CMK (cell line): ENCODE data around the gene CSAD.

ENCODE experiments used
- DNase-seq: peaks from one replicate; pipeline ENCODE4 v3.0.0-alpha.2; 2010; ENCODE audit warnings: low read depth

Gene CSAD

DNA sequence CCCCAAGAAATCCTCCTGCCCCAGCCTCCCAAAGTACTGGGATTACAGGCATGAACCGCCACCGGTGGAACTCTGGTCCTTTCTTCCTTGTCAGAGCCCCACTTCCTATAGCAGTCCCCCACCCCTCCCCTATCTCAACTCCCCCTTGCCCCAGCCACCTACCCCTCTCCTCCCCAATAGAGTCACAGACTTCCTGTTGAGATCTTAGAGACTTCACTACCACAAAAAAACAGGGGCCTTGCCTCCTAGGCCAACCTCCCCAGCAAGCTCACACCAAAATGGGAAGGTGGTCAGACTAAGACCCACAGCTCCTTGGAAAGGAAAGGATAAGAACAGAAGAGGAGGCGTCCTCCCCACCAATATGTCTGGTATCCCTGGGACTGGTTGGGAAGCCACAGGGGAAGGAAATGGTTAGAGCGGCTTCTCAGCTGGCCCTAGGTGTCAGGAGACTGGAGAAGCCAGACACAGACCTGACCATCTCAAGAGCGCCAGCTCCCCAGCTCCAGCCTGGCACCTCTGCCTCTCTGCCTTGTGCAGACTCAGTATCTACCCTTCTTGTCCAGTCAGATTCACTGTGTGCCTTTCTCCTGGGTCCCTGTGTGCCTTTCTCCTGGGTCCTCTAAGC, 17.9 kb upstream of the CSAD start:
- DNase-seq = no peak

DNA sequence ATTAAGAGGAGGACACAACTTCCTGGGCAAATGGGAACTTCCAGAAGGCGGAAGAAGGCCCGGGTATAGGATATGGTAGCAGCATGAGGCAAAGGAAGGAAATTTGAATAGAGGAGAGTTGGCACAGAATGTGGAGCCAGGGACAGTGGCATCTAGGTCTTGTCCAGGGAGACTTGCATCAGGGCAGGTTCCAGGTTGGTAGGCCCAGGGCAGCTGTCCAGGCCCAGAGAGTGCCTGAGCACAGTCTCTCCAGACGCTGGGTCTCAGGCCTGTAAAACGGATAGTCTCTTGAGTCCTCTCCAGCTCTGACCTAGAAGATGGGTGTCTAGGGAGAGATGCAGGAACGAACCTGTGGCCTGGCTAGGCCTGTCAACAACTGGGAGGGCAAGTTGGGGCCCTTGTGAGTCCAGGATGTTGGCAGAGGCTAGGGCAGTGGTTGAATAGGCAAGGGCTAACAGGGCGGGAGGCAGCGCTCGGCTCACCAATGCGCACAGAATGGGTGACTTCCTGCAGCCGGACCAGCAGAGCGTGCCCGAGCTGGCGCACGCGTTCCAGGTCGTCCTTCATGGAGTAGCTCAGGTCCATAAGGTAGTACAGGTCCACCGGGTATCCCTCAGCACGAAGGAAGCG, 16.4 kb upstream of the CSAD start:
- DNase-seq = no peak

DNA sequence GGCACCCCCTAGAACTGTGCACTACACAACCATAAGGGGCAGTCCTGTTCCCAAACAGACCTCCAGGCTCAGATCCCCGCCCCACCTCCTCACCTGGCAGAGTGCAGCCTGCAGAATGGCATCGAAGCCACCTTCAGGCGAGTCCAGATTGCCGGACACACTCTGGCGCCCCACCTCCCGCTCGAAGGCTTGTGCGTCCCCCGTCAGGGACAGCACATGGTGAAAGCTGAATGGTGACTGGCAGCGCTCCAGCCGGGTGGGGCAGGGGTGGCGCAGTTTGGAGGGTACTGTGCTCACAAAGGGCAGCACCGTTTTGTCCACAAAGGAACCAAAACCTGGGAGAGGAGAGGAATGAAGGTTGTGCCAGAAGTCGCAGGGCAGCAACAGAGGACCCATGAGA, 15.8 kb upstream of the CSAD start:
- DNase-seq = no peak

DNA sequence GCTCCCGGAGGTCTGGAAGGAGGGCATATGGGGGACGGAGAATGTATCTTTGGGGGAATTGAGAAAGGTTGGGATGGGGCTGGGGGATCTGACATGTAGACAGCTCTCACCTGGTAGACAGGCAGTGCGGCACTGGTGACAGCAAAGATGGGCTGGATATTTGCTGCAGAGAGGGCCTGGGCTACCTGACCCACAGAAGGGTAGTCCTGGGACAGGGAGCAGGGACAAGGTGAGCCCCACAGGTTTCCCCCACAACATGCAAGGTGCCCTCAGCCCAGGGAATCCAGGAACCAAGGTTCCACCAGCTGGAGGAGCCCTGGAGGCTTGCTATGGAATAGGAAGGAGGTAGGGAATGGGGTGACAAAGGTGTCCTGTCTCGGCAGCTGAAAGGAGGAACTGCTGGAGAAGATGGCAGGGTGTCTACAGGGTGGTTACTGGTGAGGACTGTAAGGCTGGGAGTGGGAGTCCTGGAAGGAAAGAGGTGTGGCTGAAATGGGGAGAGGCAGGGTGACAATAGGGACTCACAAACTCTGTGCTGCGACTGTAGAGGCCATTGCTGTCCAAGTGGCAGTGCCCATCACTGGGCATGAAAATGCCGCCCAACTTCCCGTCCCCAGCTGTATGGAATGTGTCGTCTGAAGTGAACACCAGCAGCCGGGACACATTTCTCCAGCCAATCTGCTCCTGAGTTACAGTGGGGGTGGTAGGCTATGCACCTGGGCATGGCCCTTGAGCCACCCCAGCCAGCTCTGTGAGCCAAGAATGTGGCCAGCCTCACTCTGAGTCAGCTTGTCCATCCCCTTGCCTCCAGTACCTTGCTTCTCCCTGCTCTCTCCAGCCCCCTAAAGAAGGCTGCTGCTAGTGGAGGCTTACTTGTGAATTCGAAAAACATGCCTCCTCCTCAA, 15.0 kb upstream of the CSAD start:
- DNase-seq = no peak

DNA sequence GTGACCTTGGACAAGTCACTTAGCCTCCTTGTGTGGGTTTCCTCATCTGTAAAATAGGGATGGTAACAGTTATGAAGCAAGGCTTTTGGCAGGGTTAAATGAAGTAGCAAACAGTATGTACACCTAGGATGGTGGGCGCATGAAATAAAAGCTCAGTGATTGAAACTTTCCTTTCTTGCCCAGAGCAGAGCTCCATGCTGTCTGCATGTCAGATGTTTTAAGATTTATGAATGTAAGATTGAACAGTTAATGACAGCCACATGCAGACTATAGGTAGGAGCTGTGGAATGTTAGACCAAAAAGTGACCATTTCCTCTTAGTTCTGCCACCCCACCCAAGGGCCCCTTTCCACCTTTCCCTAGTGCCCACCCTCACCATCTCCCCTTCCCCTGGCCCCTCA, 14.2 kb upstream of the CSAD start:
- DNase-seq = no peak

DNA sequence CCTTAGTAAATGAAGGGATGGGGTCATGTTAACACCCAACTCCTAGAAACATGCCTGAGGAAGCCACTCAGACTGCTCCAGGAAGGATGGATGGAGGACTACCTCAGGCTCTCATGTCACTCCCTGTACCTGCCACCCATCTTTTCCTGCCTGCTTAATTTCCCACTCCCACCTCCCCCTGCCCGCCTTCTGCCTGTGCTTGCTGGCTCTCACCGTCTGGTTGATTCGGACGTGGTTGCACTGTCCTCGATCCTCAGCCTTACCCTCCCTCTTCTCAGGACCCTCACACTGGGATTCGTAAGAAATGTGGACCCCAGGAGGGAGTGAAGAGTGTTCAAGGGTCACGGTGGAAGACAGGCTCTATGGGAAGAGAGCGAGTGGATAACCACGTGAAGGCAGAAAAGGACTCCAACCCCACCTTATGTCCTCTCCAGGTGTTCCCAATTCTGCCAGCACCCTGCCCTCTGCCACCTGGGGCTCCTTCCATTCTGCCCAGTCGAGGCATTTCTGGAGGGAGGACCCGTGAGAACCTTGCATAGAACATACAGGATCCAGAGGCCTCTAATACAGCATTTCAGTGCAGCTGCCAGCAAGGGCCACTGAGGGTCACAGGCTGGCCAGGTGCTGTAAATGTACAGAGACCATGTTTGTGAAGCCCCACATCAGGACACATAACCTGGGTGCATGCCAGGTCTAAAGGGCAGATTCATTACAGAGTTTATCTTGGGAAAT, 13.4 kb upstream of the CSAD start:
- DNase-seq = no peak

DNA sequence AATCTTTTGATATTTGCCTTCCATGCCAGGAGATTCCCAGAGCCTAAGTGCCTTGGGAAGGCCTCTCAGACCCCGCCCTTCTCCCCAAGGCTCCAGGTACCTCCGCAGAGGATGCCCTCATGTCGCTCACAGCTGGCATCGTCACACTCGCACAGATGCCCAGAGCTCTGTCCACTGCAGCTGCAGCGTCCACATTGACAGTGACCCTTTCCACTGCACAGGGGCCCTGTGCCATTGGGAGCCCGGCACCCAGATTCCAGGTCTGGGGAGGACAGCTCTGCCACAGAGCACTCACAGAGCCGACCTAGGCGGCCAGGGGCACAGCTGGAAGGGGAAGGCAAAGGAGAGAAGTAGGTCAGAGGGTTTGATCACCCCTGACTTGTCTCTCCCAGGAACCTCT, 12.3 kb upstream of the CSAD start:
- no peak for DNase-seq

DNA sequence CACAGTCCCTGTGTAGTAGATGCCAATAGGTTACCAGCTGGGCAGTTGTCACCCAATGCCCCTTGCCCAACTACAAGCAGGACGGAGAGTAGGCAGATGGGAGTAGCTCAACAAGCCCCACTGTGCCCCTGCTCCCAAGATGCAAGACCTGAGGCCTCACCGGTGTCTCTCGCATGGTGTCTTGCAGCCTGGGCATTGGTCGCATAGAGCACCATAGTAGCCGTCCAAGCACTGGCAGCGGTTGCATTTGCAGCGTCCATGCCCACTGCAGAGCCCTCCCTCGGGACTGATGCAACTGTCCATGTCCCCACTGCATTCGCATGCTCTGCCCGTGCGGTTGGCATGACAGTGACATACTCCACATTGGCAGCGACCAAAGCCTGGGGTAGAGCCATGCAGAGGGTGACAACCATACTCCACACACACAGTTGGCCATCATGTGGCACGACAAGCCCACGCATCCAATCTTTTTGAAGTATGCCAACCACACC, 11.9 kb upstream of the CSAD start:
- DNase-seq = no peak

DNA sequence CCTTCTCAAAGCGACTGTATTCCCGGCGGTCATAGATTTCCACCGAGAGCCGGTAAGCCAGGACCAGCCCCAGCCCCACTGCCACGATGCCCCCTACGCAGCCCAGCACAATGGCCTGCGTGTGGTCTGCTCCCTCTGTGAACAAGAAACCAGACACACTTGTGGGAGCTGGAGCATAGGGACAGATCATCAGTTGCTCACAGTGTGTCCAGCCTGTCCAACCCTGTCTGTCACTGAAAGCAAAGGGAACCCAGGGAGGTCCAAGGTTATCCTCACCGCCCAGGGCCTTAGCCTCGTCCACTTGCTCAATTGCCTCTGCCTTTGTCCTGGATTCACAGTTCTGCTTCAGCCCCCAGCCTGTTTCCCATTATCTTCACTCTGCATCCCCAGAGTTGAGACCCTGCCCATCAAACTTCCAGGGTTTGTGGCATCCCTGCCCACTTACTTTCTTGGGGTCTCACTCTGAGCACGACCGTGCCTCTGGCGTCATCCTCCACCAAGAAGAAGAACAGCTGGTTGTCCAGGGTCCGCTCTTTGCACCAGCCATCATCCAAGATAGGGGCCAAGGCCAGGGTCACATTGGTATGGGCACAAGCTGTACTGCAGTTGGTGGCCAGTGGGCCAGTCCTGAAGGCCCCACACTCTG, 11.3 kb upstream of the CSAD start:
- no peak for DNase-seq

DNA sequence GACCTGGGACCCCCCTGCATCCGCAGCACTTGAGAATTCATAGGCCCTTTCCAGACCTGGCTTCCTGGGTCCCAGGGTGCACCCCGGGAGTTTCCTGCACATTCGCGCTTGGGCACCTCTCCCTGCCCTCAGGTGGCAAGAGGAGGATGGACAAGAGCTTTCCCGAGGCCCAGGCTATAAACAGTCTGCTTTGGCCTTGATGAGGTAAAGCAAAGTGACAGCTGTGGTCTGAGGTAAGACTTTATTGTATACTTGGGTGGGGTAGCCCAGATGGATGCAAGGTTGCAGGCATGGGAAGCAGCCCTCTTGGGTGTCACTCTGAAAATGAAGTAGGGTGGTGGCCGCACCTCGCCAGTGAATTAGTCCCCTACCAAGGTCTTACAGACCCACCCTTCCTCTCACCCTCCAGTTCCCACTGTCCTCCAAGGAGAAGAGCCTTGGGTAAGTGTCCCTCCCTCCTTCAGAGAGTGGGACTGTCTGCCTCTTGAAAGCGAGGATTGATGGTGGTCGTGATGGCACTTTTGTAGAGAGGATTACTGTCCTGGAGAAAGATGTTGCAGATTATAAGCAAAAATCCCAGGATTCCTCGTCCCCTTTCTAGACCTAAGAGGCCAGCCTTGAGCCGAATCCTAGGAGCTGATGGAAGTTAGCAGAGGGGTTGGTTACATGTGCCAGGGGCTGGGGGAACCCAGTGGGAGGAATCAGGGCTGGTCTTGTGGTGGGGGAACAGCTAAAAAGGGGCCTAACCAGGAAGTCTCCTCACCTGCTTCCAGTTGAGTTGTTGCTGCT, 10.6 kb upstream of the CSAD start:
- no peak for DNase-seq

DNA sequence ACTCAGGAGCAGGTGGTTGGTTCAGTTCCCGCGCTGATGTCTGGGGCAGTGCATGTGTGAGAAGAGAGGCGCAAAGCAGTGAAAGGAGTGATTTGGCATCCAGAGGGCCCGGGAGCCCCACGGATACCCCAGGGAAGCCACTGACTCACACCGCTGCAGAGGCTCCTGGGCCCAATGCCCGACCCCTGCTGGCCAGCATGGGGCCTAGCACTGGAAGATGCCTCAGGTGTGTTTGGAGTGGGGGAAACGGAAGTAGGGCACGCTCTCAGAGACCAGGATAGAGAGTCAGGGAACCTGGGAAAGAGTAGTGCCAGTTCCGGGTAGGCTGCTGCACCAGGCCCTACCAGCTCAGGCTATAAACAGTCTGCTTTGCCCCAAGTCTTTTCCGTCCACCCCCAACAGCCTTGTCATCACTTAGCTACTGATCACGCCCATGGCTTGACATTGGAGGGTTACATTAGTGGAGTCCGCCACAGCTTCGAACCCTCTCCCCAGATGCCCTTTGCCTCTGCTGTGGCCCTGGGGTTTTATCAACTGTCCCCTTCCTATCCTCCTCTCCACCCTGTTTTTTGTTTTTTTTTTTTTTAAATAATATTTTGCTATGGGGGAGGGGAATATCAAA, 9.5 kb upstream of the CSAD start:
- no peak for DNase-seq

DNA sequence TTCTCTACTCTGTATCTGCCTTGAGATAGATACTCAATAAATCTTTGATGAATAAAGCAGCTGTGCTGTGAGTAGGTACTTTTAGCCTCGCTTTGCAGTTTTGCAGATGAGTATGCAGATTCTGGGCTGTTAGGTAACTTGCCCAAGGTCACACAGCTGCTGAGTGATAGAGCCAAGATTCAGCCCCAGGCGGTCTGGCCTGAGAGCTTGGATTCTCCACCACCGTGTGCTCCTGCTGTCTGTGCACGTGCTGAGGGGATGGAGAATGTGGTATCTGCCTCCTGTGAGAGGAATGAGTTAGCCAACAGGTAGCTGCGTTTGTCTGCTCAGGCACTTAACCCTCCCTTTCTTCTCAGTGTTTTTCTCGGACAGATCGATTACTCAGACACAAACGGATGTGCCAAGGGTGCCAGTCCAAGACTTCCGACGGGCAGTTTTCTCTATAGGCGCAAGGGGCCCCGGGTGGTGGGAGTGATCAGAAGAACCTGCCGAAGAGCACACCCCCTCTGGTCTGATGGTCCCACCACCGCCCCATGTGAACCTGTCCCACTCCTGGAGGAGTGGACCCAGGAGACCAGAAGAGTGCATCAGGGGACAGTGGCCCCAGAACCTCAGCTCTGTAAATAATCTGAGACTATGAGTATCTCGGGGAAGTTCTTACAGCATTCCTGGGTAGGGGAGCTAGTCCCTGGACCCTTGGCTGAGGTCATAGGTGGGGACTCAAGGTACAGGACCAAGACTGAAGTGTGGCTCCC, 6.6 kb upstream of the CSAD start:
- no peak for DNase-seq

DNA sequence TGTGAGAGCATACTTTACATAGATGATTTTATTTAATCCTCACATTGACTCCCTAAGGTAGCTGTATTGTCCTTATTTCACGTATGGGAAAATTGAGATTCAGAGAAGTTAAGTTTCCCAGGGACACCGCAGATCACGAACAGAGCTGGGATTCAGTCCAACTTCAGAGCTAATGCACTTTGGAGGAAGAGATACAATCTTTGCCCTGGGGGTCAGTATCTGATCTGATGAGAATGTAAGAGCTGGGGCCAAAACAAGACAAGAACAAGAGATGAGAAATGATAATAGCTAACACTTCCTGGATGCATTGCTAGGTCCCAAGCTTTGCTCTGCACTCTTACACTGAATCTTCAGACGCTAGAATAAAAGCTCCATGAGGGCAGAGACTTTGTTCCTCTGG, 6.0 kb upstream of the CSAD start:
- DNase-seq = no peak

DNA sequence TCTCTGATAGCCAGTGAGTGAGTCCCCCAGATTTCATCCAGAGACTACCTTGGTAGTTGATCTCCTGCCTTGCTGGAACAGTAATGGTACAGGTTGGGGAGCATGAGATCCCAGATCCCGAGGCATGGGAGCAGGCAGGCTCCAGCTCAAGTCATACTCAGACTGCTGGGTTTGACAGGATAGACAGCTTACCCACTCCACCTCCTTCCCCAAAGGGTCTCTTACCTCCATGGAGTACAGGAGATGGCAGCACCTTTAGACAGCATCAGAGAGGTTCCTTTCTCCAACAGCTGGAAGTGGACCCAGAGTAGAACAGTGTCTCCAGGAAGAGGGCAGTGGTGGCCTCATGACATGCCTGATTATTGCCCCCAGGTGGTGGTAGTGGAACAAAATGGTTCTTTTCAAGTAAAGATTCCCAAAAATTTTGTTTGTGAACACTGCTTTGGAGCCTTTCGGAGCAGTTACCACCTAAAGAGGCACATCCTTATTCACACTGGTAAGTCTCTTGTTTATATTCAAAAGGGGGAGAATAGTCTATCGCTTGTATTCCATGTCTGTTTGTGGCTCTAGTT, 4.9 kb upstream of the CSAD start:
- DNase-seq = no peak

DNA sequence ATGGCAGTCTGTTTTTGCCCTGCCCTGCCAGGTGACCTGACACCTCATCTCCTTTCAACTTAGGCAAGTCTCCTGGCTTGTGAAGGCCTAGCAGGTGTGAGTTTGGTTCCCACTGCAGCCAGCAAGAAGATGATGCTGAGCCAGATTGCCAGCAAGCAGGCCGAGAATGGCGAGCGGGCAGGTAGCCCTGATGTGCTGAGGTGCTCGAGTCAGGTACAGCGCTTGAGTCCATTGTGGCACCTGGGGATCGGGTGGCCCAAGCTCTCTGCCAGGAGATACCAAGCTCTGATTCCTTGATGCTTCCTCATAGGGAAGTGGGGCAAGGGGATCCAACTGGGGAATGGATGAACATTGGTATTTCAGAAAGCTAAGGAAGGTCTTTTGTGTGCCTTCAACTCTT, 4.1 kb upstream of the CSAD start:
- no peak for DNase-seq

DNA sequence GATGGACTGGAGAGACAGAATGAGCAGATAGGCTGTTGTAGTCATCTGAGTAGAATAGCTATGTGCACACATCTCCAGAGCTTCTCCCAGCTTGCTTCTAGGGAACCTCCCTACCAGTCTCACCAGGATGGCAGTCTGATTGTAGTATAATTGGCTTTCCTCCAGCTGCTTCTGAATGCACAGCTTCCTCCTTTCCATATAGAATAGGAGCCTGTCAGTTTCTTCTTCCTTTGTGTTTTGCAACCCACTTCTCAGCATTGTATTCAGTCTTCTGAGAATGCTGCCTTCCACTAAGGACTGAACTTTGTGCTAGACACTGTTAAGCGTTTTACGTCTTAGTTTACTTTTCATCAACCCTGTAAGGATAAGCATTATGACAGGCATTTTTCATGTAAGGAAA, 2.2 kb upstream of the CSAD start:
- DNase-seq = no peak

DNA sequence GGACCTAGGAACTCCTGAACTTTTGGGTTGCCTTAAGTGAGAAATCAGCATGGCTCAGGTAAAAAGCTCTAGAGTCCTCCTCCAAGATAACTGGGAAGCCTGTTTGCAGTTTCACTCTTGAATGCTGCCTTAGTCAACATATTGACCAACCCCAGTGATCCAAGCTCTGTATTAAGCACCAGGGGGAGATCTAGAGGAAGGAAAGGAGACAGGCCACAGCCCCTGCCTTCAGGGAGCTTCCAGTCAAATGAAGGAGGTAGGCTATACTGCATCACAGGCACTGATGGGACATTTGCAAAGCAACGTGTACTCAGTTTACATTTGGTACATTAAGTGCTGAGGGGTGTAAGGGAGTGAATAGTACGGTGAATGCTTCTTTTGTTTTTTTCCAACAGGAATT, 1.2 kb upstream of the CSAD start:
- no peak for DNase-seq

DNA sequence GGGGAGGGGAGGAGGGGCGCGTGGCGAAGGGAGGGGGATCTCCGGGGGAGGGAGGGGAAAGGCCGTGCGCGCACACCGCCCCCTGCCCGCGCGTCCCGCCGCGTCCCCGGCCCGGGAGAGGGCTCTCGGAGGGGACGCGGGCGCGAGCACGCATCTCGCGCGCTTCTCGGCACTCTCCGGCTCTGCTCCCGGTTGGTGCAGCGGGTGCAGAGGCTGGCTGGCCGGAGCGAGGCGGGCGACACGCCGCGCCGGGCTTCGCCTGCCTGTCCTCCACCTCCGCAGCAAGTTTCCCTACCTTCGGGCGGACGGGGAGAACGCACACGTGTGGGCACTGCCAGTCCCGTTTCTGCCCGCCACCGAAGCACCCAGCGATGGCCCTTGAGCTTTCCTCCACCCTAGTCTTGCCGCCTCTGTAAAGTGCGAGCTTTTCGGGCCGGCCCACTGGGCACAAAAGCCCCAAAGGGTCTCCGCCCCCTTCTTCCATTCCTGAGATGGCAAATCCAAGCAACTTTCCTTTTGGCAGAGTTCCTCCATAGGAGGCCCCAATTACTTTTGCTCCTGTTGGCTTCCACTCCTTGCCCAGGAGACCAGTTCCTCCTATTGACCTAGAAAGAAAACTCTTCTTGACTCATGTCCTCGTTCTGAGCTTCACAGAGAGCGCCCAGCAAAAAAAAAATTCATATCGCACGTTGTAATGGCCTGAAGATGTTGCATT, 363 bp upstream of the CSAD start:
- no peak for DNase-seq

DNA sequence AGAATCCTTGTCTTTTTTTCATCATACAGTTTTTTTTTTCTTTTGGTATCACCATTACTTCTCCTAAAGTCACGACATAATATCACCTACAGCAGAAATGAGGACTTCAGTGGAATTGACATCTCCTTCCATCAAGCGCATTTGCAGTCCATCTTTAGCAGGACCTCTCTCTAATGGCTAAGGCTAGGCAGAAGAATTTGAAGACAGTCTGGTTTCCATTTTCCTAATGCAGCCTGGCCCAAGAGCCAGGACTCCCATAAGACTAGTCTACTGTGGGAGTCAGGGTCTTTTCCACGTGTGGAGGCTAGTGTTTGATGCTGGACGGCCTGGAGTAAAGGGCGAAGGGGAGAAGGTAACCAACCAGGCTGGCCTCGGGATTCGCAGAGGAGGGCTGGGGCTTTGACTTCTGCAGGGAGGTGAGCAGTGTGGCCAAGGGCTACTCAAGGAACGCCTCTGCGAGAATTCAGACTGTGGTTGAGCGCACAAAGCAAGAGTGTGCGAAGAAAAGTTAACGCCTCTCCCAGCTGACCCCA, 972 bp downstream of the CSAD start:
- no peak for DNase-seq
